ENCODE data around the gene ANKRD23. TPM values are rescaled to one million over a fixed set of nuclear protein-coding genes. Genes with fewer than 3 reads are reported as not detected.

The ANKRD23 gene
- total and polyA plus RNA-seq, 8 donors, result 3.0 to 10.5 (median 5.7) TPM

DNA sequence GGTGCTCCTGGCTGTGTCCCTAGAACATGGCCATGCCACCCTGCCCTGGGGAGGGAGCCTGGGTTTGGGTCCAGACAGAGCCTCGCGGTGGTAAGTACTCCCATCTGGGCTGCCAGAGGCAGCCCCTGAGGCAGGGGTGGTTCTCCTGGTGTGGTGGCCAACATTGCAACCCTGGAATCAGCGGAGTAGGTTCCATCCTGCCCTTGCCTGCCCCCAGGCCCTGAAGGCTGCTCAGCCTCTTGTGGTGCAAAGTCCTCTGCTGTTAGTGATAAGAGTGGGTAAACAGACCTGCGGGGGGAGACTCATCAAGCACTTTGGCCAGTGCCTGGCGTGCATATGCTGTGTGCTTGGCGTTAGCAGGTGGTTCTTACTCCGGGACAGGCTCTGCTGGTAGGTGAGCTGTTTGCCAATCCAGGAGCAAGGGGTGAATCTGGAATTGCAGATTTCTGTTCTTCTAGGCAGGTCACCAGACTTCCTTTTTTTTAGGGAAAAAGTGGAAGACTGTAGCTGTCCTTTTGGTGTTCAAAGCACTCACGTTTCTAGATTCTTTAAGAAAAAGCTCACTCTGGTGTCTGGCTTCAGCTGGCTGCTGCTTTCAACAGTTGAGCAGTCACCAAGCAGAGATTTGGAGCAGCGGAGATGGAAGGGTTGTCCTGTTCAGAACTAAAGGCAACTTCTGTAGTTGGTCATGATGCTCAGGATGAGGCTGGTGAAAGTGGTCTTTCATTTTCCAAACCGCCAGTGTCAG is 24.5 kb downstream of the ANKRD23 start:
- ATAC-seq, result peak; percentile 50
- H3K9me3 ChIP-seq, result no peaks in the 10 kb centered on the region
- peak in 1 of 4 donors; percentile 62 for DNase-seq
- no peak overlapping the region for H3K4me3 ChIP-seq
- H3K4me1 ChIP-seq, result peaks cover 25 to 48% of the 10 kb centered on the region in 2 donors
- no peak overlapping the region for H3K27ac ChIP-seq
- TF ChIP-seq, protein P1, sequence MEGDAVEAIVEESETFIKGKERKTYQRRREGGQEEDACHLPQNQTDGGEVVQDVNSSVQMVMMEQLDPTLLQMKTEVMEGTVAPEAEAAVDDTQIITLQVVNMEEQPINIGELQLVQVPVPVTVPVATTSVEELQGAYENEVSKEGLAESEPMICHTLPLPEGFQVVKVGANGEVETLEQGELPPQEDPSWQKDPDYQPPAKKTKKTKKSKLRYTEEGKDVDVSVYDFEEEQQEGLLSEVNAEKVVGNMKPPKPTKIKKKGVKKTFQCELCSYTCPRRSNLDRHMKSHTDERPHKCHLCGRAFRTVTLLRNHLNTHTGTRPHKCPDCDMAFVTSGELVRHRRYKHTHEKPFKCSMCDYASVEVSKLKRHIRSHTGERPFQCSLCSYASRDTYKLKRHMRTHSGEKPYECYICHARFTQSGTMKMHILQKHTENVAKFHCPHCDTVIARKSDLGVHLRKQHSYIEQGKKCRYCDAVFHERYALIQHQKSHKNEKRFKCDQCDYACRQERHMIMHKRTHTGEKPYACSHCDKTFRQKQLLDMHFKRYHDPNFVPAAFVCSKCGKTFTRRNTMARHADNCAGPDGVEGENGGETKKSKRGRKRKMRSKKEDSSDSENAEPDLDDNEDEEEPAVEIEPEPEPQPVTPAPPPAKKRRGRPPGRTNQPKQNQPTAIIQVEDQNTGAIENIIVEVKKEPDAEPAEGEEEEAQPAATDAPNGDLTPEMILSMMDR (IDR thresholded peaks at IDR 0.05), result no peak
- peaks cover 0 to 9% of the 10 kb centered on the region in 2 donors for H3K36me3 ChIP-seq
- no peaks in the 10 kb centered on the region for H3K27me3 ChIP-seq
- intact Hi-C loops (cut with DNase I), result no loop called here

DNA sequence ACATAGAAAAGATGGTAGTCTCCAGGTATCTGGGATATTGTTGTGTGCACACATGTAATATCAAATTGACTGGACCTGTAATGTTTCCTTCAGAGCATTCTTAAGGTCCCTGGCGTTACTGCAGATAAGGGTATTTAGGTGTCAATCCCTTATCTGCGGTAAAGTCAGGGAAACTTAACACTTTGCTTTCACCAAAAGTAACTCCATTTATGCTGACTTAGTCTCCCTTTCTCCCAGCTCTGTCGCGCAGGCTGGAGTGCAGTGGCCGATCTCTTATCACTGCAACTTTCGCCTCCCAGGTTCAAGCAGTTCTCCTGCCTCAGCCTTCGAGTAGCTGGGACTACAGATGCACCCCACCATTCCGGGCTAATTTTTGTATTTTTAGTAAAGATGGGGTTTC is 25.9 kb downstream of the ANKRD23 start:
- TF ChIP-seq, protein P1 (IDR thresholded peaks at IDR 0.05), result no peak
- Histone ChIP-seq H3K27me3 (no peaks in the 10 kb centered on the region), H3K4me3 (peak overlapping the region in 1 of 2 donors; percentile 81), H3K27ac (no peak overlapping the region), H3K9me3 (no peaks in the 10 kb centered on the region), H3K36me3 (peaks cover 0 to 3% of the 10 kb centered on the region in 2 donors), H3K4me1 (peaks cover 25 to 45% of the 10 kb centered on the region in 2 donors)
- intact Hi-C loops (cut with DNase I), result no loop called here
- DNase-seq (no peak), ATAC-seq (no peak)

DNA sequence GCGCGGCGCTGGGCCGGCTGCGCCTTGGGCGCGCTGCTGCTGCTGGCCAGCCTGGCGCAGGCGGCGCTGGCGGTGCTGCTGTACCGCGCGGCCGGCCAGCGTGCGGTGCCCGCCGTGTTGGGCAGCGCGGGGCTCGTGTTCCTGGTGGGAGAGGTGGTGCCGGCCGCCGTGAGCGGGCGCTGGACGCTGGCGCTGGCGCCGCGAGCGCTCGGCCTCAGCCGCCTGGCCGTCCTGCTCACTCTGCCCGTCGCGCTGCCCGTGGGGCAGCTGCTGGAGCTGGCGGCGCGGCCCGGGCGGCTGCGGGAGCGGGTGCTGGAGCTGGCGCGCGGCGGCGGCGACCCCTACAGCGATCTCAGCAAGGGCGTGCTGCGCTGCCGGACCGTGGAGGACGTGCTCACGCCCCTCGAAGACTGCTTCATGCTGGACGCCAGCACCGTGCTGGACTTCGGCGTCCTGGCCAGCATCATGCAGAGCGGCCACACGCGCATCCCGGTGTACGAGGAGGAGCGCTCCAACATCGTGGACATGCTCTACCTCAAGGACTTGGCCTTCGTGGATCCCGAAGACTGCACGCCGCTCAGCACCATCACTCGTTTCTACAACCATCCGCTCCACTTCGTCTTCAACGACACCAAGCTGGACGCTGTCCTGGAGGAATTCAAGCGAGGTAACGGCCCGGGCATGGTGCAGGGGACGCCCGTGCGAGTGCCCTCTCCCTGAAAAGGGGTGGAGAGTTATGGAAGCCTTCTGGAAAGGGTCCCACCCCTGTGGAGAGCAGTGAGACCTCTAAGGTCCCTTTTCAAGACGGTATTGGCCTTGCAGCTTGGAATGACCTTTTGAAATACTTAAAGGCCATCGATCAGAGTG is 26.8 kb downstream of the ANKRD23 start:
- H3K27ac ChIP-seq, result peak overlapping the region in 1 of 2 donors; percentile 33
- peak overlapping the region; percentile 31 to 81 for H3K4me3 ChIP-seq
- H3K36me3 ChIP-seq, result no peaks in the 10 kb centered on the region
- H3K9me3 ChIP-seq, result no peaks in the 10 kb centered on the region
- ATAC-seq (no peak), DNase-seq (no peak)
- intact Hi-C loops (cut with DNase I), result no loop called here
- peaks cover 25 to 45% of the 10 kb centered on the region in 2 donors for H3K4me1 ChIP-seq
- TF ChIP-seq, protein P1 (IDR thresholded peaks at IDR 0.05), result no peak
- no peaks in the 10 kb centered on the region for H3K27me3 ChIP-seq

DNA sequence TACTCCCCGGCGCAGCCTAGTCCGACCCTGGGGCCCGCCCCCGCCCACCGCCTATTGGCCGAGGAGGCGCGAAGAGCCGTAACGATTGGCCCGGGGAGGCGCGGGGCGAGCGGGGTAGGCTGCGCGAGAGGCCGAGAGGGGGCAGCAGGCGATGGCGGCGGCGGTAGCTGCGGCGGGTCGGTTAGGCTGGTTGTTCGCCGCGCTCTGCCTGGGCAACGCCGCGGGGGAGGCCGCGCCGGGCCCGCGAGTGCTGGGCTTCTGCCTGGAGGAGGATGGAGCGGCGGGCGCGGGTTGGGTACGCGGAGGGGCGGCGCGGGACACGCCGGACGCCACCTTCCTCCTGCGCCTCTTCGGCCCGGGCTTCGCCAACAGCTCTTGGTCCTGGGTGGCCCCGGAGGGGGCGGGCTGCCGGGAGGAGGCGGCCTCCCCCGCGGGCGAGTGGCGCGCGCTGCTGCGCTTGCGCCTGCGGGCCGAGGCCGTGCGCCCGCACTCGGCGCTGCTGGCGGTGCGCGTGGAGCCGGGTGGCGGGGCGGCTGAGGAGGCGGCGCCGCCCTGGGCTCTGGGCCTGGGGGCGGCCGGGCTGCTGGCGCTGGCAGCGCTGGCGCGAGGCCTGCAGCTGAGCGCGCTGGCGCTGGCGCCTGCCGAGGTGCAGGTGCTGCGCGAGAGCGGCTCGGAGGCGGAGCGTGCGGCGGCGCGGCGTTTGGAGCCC is 27.5 kb downstream of the ANKRD23 start, which contains the start of gene CNNM3:
CNNM3 (plus strand) TSS at position 142 of the 709 bp plus-strand sequence; CDS start at position 152, 10 bp downstream.
- peak; percentile 91 to 99 (median 96) for DNase-seq
- TF ChIP-seq, protein P1 (IDR thresholded peaks at IDR 0.05), result peak; percentile 55 to 81
- ATAC-seq, result peak; percentile 96
- H3K4me1 ChIP-seq, result peaks cover 25 to 45% of the 10 kb centered on the region in 2 donors
- H3K27ac ChIP-seq, result peak within 1 kb of the TSS; percentile 91 to 96
- H3K27me3 ChIP-seq, result no peaks in the 10 kb centered on the region
- no peaks in the 10 kb centered on the region for H3K9me3 ChIP-seq
- peak within 1 kb of the TSS; percentile 70 to 81 for H3K4me3 ChIP-seq
- intact Hi-C loops (cut with DNase I), result no loop called here
- H3K36me3 ChIP-seq, result no peaks in the 10 kb centered on the region
